Spleen (tissue), 7 donors: Measurements from ENCODE around the gene STRA8.

Experiments used
- POLR2A ChIP-seq, 3 donors: fragments of 450-650 bp; IDR thresholded peaks; one replicate each; pipeline ENCODE4 v1.5.1; 2017; ENCODE audit warnings: antibody characterized with exemption in 3 of 3, mild to moderate bottlenecking in 1 of 3
- POLR2AphosphoS5 ChIP-seq, 3 donors: sonication (generic); formaldehyde crosslinking; IDR thresholded peaks; one replicate each; pipeline ENCODE4 v1.5.1; 2017; ENCODE audit warnings: antibody characterized with exemption in 3 of 3
- TF ChIP-seq, protein P1 (sequence below), 11 experiments: fragments of 200-600 bp in 7 of 11; fragments of 450-650 bp in 4 of 11; sonication (generic) in 4 of 11; IDR thresholded peaks in 8 of 11; conservative IDR thresholded peaks in 3 of 11; 1 replicate in 7 of 11; 2 replicates in 4 of 11; pipeline versions ENCODE4 v1.4.0 to v1.8.0; 2016 to 2021; ENCODE audit warnings: antibody characterized with exemption in 11 of 11, inconsistent platforms in 4 of 11, mild to moderate bottlenecking in 1 of 11
- donor health status: DM: no; HTN: no; CAD: no; lungs with moderate emphysema.
- donor health status: DM: no; HTN: no; CAD: no.
- donor health status: DM: no; HTN: no; CAD: no.

DNA sequence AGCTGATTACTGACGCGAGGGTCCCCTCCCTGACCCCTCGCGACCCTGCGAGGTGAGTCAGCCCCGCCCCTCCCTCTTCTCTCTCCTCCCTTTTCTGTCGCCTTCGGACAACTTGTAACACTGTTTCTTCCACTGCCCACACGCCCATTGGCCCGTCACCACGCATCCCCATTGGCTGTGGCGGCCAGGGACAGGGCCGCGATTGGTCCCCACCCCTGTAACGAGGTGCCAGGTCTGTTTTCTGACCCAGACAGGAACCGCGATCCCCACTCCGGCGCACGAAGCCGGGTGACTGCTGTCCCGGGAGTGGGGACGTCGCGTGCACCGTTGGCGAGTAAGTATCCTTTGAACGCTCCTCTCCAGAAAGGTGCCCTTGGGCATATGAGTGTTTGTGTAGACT lies at the start of gene STRA8:
- TF ChIP-seq, protein P1, sequence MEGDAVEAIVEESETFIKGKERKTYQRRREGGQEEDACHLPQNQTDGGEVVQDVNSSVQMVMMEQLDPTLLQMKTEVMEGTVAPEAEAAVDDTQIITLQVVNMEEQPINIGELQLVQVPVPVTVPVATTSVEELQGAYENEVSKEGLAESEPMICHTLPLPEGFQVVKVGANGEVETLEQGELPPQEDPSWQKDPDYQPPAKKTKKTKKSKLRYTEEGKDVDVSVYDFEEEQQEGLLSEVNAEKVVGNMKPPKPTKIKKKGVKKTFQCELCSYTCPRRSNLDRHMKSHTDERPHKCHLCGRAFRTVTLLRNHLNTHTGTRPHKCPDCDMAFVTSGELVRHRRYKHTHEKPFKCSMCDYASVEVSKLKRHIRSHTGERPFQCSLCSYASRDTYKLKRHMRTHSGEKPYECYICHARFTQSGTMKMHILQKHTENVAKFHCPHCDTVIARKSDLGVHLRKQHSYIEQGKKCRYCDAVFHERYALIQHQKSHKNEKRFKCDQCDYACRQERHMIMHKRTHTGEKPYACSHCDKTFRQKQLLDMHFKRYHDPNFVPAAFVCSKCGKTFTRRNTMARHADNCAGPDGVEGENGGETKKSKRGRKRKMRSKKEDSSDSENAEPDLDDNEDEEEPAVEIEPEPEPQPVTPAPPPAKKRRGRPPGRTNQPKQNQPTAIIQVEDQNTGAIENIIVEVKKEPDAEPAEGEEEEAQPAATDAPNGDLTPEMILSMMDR (IDR thresholded peaks at IDR 0.05 in 8 of 11, conservative IDR thresholded peaks at IDR 0.05 in 3 of 11) = no peak
- TF ChIP-seq POLR2A (IDR thresholded peaks at IDR 0.05) (no peak), POLR2AphosphoS5 (IDR thresholded peaks at IDR 0.05) (no peak)
